ENCODE measurements around the gene CHCHD3. TPM values are rescaled to one million over a fixed set of nuclear protein-coding genes. Genes with fewer than 3 reads are reported as not detected.

CHCHD3 gene
- total and polyA plus RNA-seq, 9 of the 15 experiments (the other 6 are each of a cell fraction or from before 2014, with no cell fraction given) = 66.2 to 279 (median 204) TPM

- TF ChIP-seq ZBTB43 (CRISPR knock-in tag; IDR thresholded peaks at IDR 0.05) (0 out of 2 replicates have a peak, but pooled peaks have one; percentile 81), MNT (conservative IDR thresholded peaks at IDR 0.05) (peak; percentile 77 to 92), HEY1 (CRISPR knock-in tag; IDR thresholded peaks at IDR 0.05; ENCODE audit: borderline replicate concordance) (no peak), ZBTB2 (IDR thresholded peaks at IDR 0.05) (peak; percentile 62; the same call in 1 of the 2 replicates), SREBF1 (IDR thresholded peaks at IDR 0.05; ENCODE audit: borderline replicate concordance, low read depth, low read length) (peak; percentile 27; the same call in 1 of the 2 replicates), ZFP30 (CRISPR knock-in tag; IDR thresholded peaks at IDR 0.05; ENCODE audit: borderline replicate concordance) (no peak), MTA3 (IDR thresholded peaks at IDR 0.05; ENCODE audit: borderline replicate concordance) (peak; percentile 90), NKRF (IDR thresholded peaks at IDR 0.05; ENCODE audit: borderline replicate concordance) (peak; percentile 90), TBP (optimal IDR thresholded peaks at IDR 0.05; ENCODE audit: low read depth, low read length) (peak; percentile 57), ZNF347 (CRISPR knock-in tag; IDR thresholded peaks at IDR 0.05; ENCODE audit: low read depth) (no peak), CREB1 (IDR thresholded peaks at IDR 0.05) (peak; percentile 61), CREB1 (CRISPR knock-in tag; IDR thresholded peaks at IDR 0.05) (peak; percentile 73), RB1 (IDR thresholded peaks at IDR 0.05; ENCODE audit: low read depth) (peak; percentile 90), COPS2 (conservative IDR thresholded peaks at IDR 0.05) (no peak), ATF2 (CRISPR knock-in tag; IDR thresholded peaks at IDR 0.05) (no peak), CEBPG (CRISPR knock-in tag; IDR thresholded peaks at IDR 0.05) (0 out of 2 replicates have a peak, but pooled peaks have one; percentile 46), CEBPG (tag; conservative IDR thresholded peaks at IDR 0.05 in 1 of 2, IDR thresholded peaks at IDR 0.05 in 1 of 2) (peak in 1 of 2 experiments; percentile 21; a peak in 1 of 4 replicates)
Measured at GRCh38 chr7:133081599-133082389, at the start of gene CHCHD3 (continued).

All from K562 (cell line).